HuH-7.5 (cell line): ENCODE data around the gene BCKDHA.
A peak's percentile ranks its signal among the peaks of the same experiment; 100 is the strongest.
"Not testable (repeated sequence)": the region's sequence is repeated elsewhere in the genome, so short reads cannot be mapped to it uniquely, and the experiment has no call there.

Source experiments
- DNase-seq: peaks from one replicate; pipeline ENCODE4 v3.0.0; 2011; ENCODE audit warnings: low spot score

Gene BCKDHA

GRCh38 chr19:41366089-41366488, 31.5 kb upstream of the BCKDHA start:
- no peak for DNase-seq

GRCh38 chr19:41367848-41368301, 29.7 kb upstream of the BCKDHA start:
- DNase-seq: no peak

- no peak for DNase-seq
Observed at GRCh38 chr19:41369769-41370168, 27.8 kb upstream of the BCKDHA start.

- DNase-seq: not testable (repeated sequence)
Observed at GRCh38 chr19:41371119-41371518, 26.5 kb upstream of the BCKDHA start.

GRCh38 chr19:41371541-41371940, 26.1 kb upstream of the BCKDHA start:
- no peak for DNase-seq

GRCh38 chr19:41372501-41372900, 25.1 kb upstream of the BCKDHA start:
- DNase-seq: no peak

GRCh38 chr19:41373993-41374392, 23.6 kb upstream of the BCKDHA start:
- DNase-seq: no peak

- DNase-seq: peak; percentile 43
Observed at GRCh38 chr19:41376241-41376997, 21.2 kb upstream of the BCKDHA start, which contains the start of gene TMEM91. Gene TMEM91 (plus strand): TSS chr19:41376533. CDS start chr19:41378310, 1,777 bp downstream.

- no peak for DNase-seq
Observed at GRCh38 chr19:41376998-41377365, 20.6 kb upstream of the BCKDHA start.

GRCh38 chr19:41377977-41378709, 19.5 kb upstream of the BCKDHA start:
- DNase-seq: no peak

- DNase-seq: not testable (repeated sequence)
Observed at GRCh38 chr19:41381536-41381935, 16.1 kb upstream of the BCKDHA start.

- no peak for DNase-seq
Observed at GRCh38 chr19:41384351-41384750, 13.3 kb upstream of the BCKDHA start.

- no peak for DNase-seq
Observed at GRCh38 chr19:41386442-41386841, 11.2 kb upstream of the BCKDHA start.

- DNase-seq: no peak
Observed at GRCh38 chr19:41391618-41392017, 6.0 kb upstream of the BCKDHA start.

GRCh38 chr19:41392775-41393174, 4.8 kb upstream of the BCKDHA start:
- DNase-seq: no peak

GRCh38 chr19:41395355-41395754, 2.3 kb upstream of the BCKDHA start:
- no peak for DNase-seq

GRCh38 chr19:41398050-41398418, 416 bp downstream of the BCKDHA start:
- no peak for DNase-seq

GRCh38 chr19:41398598-41398997, 980 bp downstream of the BCKDHA start:
- DNase-seq: no peak

- no peak for DNase-seq
Observed at GRCh38 chr19:41399091-41399490, 1.5 kb downstream of the BCKDHA start.

- DNase-seq: no peak
Observed at GRCh38 chr19:41399525-41399924, 1.9 kb downstream of the BCKDHA start.

- DNase-seq: no peak
Observed at GRCh38 chr19:41401483-41401882, 3.9 kb downstream of the BCKDHA start.

- no peak for DNase-seq
Observed at GRCh38 chr19:41402010-41402409, 4.4 kb downstream of the BCKDHA start.

- no peak for DNase-seq
Observed at GRCh38 chr19:41403181-41403970, 5.8 kb downstream of the BCKDHA start.
